GM19468 (cell line): ENCODE measurements around the gene RPS16.
A peak's percentile ranks its signal among the peaks of the same experiment; 100 is the strongest.
"Not testable (repeated sequence)": the region's sequence is repeated elsewhere in the genome, so short reads cannot be mapped to it uniquely, and the experiment has no call there.

Source experiments
- ATAC-seq: cut with Tn5 transposase; IDR thresholded peaks from one replicate; pipeline ENCODE4 v1.9.1; 2021; ENCODE audit warnings: mild to moderate bottlenecking, moderate library complexity, moderate number of reproducible peaks; ENCODE audit not compliant: unreplicated experiment; ENCODE audit errors: extremely low read depth

RPS16 gene

GRCh38 chr19:39435499-39436349 is at the start of gene RPS16:
Gene RPS16, minus strand, starts transcription at chr19:39435949. Its CDS starts 54 bp downstream, at chr19:39435895.
- peak; percentile 80 for ATAC-seq

GRCh38 chr19:39483141-39483540 is 47.4 kb upstream of the RPS16 start:
- no peak for ATAC-seq

GRCh38 chr19:39481676-39482075 is 45.9 kb upstream of the RPS16 start:
- ATAC-seq, result no peak

GRCh38 chr19:39481229-39481545 is 45.4 kb upstream of the RPS16 start:
- ATAC-seq, result no peak

- ATAC-seq, result peak; percentile 59
These were observed 44.8 kb upstream of the RPS16 start, which contains the start of gene TIMM50 for GRCh38 chr19:39480337-39481228. Gene TIMM50, plus strand, starts transcription at chr19:39480838. Its CDS starts 16 bp downstream, at chr19:39480854.

GRCh38 chr19:39479916-39480315 is 44.2 kb upstream of the RPS16 start:
- ATAC-seq, result no peak

- not testable (repeated sequence) for ATAC-seq
These were observed 43.6 kb upstream of the RPS16 start for GRCh38 chr19:39479319-39479801.

GRCh38 chr19:39475748-39476147 is 40.0 kb upstream of the RPS16 start:
- no peak for ATAC-seq

GRCh38 chr19:39474139-39474620 is 38.4 kb upstream of the RPS16 start:
- no peak for ATAC-seq

GRCh38 chr19:39473443-39473960 is 37.8 kb upstream of the RPS16 start:
- no peak for ATAC-seq

GRCh38 chr19:39472746-39473442 is 37.1 kb upstream of the RPS16 start:
- no peak for ATAC-seq

GRCh38 chr19:39471756-39472536 is 36.2 kb upstream of the RPS16 start:
- ATAC-seq, result no peak

- ATAC-seq, result no peak
These were observed 35.1 kb upstream of the RPS16 start for GRCh38 chr19:39470724-39471339.

- no peak for ATAC-seq
These were observed 33.8 kb upstream of the RPS16 start for GRCh38 chr19:39469567-39469966.

GRCh38 chr19:39469036-39469435 is 33.3 kb upstream of the RPS16 start:
- ATAC-seq, result no peak

- ATAC-seq, result no peak
These were observed 32.2 kb upstream of the RPS16 start for GRCh38 chr19:39467941-39468340.

- no peak for ATAC-seq
These were observed 30.4 kb upstream of the RPS16 start for GRCh38 chr19:39465956-39466747.

- no peak for ATAC-seq
These were observed 27.7 kb upstream of the RPS16 start for GRCh38 chr19:39463403-39463802.
